Stimulated activated naive CD8-positive, alpha-beta T cell treated with anti-CD3 and anti-CD28 coated beads, Interleukin-15, Interleukin-2, amounts not matched to agents 100 U/mL and 50 U/mL, for 24 hours (primary cell): ENCODE data around the gene CHD9NB.
A peak's percentile ranks its signal among the peaks of the same experiment; 100 is the strongest.
"Not testable (repeated sequence)": the region's sequence is repeated elsewhere in the genome, so short reads cannot be mapped to it uniquely, and the experiment has no call there.

Experiments
- ATAC-seq: fragments of 150-1000 bp; cut with Tn5 transposase; one replicate; pipeline ENCODE4 v1.10.0; 2021
- DNase-seq: peaks from one replicate; pipeline ENCODE4 v3.0.0; 2021

The CHD9NB gene

DNA sequence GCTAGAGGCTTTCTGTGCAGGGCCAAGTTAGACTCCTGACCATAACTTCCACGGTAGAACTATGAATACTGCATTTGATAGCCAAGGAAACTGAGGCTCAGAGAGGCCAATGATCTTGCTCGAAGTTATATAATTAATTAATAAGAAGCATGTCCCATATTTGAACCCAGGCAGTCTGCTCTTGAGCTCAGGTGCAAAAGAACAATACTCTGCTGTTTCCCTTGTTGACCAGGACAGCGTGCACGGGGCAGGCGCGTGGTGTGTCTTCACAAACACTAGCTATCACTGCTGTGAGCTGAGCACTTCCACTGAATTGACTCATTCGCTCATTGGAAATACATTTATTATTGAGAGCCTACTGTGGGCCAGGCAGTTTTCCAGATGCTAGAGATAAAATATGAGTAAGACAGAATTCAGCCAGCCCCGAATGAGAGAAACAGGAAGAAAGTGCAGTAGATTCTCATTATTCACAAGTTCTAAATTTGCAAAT lies 3.7 kb upstream of the CHD9NB start:
- DNase-seq, result no peak

DNA sequence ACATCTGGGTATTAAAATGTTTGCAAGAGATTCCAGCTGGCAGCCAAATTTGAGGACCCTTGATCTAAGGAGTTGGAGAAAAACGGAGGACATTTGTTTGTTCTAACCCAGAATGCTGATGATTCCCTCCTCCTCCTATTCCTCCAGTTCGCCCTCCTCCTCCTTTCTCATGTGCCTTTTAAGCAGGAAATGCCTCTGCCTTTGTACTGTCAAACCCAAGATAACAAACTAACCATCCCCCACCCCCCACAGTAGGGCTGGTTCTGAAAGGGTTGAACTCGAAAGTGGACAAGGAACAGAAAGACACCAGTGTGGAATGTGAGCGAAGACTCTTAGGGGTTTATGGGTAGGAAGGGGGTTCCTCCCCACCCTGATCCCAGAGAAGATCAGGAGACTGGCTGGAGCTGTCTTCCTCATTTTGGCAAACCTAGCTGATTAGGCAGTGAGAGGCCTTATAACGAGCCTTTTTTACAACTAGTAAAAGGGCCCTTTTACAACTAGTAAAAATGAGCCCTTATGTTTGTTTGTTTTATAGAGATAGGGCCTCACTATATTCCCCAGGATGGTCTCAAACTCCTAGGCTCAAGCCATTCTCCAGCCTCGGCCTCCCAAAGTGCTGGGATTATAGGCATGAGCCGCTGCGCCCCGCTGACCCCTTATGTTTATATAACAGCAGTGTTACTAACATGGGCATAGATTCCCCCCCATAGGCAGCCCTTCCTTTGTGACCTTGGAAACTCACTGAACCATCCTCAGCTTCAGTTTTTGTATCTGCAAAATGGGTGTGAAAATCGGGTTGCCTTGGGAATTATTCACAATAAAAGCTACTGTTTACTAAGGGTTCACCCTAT lies 3.1 kb upstream of the CHD9NB start:
- peak; percentile 8 for DNase-seq
- ATAC-seq, result no peak

More for the DNA sequence above, 3.7 kb upstream of the CHD9NB start:
- ATAC-seq, result no peak

DNA sequence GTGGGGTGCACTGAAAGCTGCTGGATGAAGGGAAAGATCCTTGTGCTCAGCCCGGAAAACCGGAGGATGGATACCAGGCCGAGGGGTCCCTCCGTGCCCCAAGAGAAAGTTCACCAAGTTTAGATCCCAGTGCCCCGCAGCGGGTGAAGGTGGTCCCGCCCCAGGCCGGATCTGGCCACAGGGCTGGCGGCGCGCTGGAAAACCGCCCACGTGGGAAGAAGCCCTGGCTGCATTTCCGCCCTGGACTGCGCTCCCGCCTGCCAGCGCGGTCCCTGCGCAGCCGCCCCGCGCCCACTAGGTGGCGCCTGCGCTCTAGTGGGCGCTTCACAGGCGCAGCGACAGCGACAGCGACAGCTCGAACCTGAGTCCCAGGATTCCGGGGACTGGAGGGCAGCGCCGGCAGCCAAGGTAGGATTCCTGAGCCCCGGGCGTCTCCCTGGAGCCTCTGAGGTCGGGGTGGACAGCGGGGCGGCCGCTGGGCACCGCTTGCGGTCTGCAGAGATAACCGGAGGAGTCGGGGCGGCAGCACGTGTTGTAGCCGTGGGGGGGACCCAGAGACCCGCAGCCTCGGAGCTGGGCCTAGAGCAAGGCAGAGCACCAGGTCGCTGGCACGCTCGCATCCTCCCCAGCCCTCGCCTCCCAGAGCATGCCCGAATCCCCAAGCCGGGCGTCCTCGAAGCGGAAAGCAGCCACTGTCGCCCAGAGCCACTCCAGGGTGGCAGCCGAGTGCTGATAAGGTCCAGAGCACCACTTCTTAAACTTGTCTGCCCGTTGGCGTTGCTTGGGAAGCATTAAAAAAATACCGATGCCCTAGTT lies 2.2 kb upstream of the CHD9NB start, which contains the start of gene CHD9:
Gene CHD9 (plus strand): TSS at position 322 of the 816 bp plus-strand sequence. CDS start 101,099 bp downstream, outside the sequence.
- peak; percentile 93 for ATAC-seq
- DNase-seq, result peak; percentile 80

DNA sequence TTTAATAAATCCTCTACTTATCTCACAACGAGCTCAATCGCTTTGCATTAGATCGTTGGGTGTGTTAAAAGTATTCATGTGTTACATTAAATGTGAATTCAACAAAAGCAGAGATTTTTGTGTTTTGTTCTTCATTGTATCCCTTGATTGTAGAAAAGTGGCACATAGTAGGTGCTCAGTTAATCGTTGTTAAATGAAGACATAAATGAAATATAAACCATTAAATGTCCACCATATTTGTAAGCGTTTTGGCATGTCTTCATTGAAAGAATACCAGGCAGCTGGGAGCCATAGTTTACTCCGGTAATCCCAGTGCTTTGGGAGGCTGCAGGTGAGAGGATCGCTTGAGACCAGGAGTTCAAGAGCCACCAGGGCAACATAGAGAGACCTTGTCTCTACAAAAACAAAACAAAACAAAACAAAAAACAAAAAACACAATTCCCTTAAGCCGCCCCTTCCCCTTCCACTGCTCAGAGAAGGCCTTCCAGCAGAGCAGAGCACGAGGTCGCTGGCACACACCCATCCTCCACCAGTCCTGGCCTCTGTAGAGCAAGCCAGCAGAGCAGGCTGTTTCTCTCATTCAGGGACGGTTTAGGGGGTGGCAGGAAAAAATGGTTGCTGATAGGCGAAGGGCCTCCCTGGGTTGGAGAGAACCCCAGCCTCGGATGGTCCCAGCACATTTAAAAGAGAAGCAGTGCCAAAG lies 1.4 kb upstream of the CHD9NB start:
- peak; percentile 41 for ATAC-seq
- no peak for DNase-seq

DNA sequence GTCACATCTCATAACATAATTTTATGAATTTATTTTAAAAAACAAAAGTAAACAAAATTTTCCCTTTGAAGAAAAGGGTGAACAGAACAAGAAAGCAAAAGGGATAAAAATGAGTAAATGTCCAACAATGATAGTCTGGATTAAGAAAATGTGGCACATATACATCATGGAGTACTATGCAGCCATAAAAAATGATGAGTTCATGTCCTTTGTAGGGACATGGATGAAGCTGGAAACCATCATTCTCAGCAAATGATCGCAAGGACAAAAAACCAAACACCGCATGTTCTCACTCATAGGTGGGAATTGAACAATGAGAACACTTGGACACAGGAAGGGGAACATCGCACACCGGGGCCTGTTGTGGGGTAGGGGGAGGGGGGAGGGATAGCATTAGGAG lies 1.4 kb downstream of the CHD9NB start:
- not testable (repeated sequence) for ATAC-seq, DNase-seq

DNA sequence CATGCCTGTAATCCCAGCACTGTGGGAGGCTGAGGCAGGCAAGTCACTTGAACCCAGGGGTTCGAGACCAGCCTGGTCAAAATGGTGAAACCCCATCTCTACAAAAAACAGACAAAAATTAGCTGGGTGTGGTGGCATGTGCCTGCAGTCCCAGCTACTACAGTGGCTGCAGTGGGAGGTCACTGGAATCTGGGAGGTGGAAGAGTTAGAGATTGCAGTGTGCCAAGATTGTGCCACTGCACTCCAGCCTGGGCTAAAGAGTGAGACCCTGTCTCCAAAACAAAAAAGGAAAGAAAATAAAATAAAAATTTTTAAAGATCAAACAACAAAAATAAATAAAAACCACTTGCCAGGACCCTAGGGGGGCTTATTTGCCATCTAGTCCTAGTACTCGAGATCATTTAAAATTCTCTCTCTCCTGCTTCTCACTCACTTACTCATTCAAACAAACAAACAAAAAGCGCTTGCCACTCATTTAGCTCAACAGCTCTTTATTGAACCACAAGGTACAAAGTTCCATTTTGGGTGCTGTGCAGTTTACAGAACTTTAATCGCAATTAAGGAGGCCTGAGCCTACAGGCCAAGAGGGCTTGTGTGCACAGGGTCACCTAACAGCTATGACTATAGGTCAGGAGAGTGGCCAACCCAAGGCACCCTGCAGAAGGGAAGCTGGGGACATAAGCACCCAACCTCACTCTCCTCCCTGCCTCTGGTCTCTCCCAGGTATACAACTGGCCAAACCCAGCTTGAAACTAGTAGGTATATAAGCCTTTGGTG lies 4.4 kb downstream of the CHD9NB start:
- ATAC-seq, result no peak
- no peak for DNase-seq

DNA sequence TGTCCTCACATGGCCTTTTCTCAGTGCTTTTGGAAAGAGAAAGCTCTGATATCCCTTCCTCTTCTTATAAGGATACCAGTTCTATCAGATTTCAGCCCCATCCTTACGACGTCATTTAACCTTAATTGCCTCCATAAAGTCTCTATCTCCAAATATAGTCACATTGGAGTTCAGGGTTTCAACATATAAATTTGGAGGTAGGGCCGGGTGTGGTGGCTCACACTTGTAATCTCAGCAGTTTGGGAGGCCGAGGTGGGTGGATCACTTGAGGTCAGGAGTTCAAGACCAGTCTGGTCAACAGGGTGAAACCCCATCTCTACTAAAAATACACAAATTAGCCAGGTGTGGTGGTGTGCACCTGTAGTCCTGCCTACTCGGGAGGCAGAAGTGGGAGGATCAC lies 5.2 kb downstream of the CHD9NB start:
- not testable (repeated sequence) for DNase-seq, ATAC-seq

DNA sequence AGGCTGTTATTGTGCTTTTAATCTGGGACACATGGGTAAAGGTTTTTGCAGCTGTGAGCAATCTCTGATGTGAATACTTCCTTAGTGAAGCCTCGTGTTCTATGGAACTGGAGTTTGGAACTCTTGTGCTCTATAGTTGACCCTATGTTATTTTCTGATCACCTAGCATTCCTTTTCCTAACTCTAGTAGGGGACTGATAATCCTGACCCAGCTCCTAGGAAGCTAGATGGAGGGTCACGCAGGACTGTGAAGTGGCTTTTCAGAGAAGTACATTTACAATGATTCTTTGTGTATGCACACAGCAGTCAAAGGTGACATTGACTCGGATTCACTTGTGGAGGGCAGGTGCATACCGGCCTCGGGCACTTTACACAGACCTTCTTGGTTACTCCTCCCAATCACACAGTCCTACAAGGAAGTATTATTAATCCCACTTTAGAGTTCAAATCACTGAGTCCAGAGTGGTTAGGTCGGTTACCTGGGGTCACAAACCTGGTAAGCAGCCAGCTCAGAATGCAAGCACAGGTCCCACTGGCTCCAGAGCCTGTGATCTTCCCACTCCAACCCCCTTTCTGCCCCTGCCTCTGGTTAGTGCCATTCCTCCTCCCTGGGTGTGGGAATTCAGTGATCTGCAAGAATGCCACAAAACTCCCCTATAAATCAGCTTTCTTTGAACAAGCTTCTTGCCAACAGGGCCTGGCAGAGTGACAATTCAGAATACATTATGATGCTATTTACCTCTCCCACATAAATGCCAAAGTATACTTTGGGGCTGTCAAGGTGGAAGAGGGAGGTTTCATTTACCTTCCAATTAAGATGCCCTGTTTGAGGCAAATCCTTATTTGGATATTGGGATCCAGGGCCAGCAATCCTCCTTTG lies 7.1 kb downstream of the CHD9NB start:
- no peak for DNase-seq
- no peak for ATAC-seq

DNA sequence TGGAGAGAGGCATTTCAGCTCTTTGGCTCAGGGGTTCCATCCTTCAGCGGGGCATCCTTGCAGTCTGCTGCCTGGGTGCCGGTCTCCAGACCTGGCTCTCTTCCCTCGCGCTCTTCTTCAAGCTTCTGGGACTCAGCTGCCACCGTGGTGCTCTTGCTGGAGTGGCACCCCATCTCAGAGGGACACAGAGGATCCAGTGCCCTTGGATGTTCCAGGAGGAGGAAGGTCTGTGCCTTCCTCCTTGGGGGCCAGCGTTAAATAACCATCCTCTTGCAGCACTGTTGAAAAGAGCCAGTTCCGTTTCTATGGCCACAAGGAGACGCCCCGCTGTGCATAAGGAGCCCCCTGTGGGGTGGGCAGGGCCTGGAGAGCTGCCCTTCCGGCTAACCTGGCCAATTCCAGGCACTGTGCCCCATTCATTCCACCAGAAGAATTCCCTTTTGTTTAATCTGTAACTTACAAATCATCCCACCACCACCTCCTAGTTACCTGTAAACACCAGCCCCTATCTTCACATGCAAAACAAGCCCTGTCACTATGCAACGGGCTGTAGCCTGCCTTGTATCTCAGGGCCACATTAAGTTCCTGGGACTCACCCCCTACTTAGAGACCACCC lies 8.6 kb downstream of the CHD9NB start:
- ATAC-seq, result no peak
- no peak for DNase-seq

DNA sequence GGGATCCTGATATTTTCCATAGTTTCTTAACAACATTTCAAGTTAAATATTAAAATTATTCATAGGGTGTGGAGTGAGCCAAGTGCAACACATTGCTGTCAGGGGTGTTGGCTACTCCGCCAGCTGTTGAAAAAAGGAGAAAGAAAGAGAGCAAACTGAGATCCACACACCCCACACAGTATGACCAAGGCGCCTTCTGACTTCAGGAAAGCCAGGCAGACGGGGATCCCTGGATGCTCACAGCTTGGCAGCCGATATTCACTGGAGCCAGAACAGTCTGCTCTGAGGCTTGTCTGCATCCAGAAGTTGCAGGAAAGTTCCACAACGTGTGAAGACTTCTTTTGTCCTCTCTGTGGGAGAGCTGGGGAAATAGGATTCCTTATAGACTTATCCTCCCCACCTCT lies 9.3 kb downstream of the CHD9NB start:
- no peak for ATAC-seq
- DNase-seq, result no peak

DNA sequence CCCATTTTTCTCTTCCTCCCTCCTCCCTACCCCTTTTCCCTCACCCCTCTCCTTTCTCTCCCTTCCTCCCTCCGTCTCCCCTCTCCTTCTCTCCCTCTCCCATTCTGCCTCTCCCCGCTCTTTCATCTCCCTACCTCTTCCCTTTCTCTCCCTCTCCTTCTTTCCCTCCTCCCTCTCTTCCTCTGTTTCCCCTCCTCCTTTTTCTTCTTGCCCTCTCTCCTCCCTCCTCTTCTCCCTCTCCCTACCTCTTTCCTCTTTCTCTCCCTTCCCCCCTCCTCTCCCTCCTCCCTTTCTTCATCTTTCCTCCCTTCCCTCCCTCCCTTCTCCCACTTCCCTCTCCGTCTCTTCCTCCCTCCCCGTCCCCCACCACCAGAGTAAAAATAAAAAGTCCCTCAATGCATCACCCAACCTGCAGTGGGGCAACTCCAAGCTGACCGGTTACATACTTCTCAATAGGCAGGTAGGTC lies 10.4 kb downstream of the CHD9NB start:
- DNase-seq (no peak), ATAC-seq (no peak)

DNA sequence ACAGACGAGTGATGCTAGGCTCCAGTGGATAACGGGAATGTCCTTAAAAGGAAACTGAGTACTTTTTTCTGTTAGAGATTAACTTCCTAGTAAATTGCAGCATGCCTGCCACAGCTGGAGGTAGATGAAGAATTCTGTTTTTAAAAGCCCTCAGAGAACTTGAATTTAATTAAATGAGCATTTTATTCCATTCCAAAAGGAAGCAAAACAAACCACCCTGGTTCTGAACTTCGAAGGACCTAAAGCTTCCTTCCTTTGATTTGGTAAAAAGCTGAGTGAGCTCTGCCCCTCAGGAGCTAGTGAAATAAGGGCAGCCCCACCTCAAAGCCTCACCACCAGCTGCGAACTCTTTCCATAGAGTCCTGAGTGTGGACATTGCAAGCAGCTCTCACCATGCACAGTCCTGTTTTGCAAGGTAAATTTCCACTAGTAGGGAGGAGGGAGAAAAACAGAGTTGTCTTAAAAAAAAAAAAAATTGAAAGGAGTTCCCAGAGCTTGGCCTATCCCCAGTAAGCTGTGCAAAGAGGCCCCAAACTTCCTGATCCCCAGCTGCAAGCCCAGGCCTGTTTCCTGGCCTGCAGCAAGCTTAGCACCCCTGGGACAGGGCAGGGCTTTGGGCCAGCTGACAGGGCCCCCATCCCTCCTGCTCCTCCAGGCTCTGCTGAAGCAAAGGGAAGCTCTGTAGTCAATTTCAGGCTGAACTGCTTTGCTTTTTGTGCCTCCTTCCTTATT lies 11.2 kb downstream of the CHD9NB start:
- no peak for DNase-seq
- ATAC-seq, result no peak

DNA sequence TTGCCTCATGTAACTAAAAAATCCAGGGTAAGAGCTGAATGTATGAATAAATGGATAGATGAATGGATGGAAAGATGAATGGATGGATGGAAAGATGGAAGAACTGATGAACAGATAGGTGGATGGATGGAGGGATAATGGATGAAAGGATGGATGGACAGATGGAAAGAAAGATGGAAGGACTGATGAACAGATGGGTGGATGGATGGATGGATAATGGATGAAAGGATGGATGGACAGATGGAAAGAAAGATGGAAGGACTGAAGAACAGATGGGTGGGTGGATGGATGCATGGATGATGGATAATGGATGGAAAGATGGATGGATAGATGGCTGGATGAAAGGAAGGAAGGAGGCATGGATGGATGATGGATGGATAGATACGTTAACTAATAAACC lies 11.9 kb downstream of the CHD9NB start:
- no peak for ATAC-seq

DNA sequence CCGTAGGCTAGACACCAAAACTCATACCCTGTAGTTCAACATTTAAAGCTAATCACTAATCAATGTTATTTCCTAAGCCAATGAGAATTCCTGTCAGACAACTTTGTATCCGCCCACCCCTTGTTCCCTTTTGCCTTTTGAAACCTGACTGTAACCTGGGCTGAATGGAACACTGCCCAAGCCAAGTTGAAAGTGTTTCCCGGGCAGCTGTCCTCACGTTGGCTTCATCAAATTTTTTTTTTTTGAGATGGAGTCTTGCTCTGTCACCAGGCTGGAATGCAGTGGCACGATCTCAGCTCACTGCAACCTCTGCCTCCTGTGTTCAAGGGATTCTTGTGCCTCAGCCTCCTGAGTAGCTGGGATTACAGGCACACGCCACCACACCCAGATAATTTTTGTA lies 16.0 kb downstream of the CHD9NB start:
- ATAC-seq, result not testable (repeated sequence)

More for the DNA sequence above, 11.9 kb downstream of the CHD9NB start:
- DNase-seq, result no peak

DNA sequence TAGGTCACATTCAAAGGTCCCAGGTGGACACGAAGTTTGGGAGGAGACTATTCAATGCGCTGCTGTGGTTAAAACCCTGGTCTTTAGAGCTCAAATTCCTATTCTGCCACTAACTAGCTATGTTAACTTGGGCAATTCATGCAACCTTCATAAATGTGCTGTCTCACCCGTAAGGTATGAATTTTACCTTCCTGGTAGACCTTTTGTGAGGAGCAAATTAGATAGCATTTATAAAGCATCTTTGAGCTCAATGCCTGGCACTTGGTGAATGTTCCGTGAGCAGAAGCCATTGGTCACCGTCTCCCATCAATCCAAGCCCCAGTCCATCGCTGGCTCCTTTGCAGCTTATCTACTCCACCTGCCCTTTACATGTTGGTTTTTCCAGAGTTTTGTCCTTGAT lies 16.6 kb downstream of the CHD9NB start:
- no peak for DNase-seq
- ATAC-seq, result no peak

More for the DNA sequence above, 16.0 kb downstream of the CHD9NB start:
- not testable (repeated sequence) for DNase-seq

DNA sequence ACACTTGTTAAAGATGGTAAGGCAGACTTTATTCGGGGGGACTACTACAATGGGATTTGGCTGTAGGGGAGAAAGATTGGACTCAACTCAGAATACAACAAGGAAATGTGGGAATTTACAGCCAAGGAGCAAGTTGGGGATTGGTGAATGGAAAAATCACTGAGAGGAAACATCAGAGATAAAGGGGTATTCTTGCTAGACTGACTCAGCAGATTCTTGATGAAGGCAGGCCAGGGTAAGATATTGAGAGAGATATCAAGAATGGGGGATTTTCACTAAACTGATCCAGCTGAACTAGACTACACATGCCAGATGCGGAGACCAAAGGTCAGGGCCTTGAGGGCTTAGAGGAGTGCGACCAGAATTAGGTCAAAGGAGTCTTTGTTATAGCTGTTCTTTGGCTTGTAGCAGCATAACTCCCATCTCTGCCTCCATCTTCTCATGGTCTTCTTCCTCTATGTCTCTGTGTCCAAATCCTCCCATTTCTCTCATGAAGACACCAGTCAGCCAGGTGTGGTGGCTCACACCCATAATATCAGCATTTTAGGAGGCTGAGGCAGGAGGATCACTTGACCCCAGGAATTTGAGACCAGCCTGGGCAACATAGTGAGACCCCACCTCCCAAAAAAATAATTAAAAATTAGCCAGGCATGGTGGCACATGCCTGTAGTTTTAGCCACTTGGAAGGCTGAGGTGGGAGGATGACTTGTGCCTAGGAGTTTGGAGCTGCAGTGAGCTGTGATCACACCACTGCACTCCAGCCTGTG lies 17.3 kb downstream of the CHD9NB start:
- DNase-seq (no peak), ATAC-seq (no peak)

DNA sequence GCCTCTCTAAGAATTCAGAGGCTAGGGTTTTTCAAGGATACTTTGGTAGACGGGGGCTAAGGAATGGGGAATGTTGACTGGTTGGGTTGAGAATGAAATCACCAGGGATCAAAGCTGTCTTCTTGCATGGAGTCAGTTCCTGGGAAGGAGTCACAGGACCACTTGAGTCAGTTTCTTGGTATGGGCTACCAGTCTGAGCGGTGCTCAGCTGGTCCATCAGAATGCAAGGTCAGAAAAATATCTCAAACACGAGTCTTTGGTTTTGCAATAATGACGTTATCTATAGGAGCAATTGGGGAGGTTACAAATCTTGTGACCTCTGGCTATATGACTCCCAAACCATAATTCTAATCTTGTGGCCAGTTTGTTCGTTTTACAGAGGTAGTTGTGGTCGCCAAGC lies 18.4 kb downstream of the CHD9NB start:
- ATAC-seq (no peak), DNase-seq (no peak)

DNA sequence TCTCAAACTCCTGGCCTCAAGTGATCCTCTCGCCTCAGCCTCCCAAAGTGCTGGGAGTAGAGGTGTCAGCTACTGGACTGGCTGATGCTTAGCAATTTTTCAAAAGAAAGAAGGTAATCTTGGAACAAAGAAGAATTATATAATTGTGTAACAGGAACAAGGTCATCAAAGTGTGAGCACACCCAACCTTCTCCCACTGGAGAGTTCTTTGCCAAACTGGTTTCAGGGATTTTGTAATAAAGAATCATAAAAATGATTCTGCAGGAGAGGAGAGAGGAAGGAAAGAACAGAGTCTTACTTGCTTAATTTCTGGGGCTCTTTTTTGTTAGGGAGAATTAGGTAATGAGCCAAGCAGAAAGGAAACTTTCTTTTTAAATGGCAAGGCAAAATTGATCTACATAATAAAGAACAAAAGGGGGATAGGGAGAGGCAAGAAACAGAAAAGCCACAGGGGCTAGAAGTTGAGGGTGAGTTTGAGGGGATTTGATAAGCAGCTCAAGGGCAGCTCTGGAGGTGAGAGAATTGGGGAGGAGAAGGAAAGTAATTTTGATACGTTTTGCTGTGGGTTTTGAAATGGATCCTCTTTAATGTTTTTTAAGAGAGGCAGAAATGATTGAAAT lies 21.3 kb downstream of the CHD9NB start:
- no peak for DNase-seq
- no peak for ATAC-seq
